Hematopoietic multipotent progenitor cell treated with erythropoietin and hydrocortisone succinate and interleukin-3 and kit ligand, for 4 days (in vitro differentiated cells): ENCODE data around the gene SLC38A3.
"Not testable (repeated sequence)": the region's sequence is repeated elsewhere in the genome, so short reads cannot be mapped to it uniquely, and the experiment has no call there.

Source experiments
- DNase-seq: peaks from one replicate; pipeline ENCODE4 v3.0.0-alpha.2; 2015

The SLC38A3 gene

DNA sequence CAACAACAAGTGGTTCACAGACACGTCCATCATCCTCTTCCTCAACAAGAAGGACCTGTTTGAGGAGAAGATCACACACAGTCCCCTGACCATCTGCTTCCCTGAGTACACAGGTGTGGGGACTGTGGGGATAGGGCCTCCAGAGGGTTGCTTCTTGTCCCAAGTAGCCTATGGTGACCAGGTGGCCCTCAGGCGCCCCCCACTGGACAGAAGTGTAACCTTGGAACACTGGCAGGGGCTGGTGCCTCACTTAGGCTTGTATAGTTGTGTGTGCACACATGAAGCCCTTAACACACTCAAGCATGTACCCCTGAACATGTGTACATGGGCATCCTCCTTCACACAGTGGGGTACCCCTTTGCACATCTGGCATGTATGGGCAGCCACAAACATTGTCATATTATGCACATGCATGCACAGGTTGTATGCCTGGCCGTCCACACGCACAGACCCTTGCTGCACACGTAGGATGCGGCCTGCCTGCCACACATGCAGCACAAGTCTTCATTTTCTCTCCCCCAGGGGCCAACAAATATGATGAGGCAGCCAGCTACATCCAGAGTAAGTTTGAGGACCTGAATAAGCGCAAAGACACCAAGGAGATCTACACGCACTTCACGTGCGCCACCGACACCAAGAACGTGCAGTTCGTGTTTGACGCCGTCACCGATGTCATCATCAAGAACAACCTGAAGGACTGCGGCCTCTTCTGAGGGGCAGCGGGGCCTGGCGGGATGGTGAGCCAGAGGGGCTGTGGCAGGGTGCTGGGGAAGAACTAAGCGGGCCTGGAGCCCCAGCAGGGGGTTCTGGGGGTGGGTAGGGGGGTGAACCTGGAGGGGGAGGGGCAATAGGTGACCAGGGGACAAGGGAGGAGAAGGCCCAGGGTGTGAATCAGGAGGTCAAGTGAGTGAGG, 52.2 kb downstream of the SLC38A3 start:
- DNase-seq = peak; percentile 69

DNA sequence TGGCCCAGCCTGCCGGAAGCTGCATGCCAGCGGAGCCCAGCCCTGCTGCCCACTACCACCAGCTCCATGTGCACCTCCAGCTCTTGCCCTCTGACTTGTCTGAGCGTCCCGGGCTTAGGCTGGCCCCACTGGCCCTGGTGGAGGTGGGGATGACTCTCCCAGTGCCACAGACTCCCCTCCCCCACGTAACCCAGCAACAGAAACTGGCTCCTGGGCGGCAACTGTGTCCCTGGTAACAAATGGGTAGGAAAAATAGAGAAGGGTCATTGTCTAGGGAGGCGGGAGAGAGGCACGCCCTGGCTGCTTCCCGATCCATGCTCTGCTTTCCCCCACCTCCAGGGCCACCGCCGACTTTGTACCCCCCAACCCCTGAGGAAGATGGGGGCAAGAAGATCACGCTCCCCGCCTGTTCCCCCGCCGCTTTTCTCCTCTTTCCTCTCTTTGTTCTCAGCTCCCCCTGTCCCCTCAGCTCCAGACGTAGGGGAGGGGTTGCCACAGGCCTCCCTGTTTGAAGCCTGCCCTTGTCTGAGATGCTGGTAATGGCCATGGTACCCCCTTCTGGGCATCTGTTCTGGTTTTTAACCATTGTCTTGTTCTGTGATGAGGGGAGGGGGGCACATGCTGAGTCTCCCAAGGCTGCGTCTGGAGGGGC, 53.1 kb downstream of the SLC38A3 start:
- no peak for DNase-seq

DNA sequence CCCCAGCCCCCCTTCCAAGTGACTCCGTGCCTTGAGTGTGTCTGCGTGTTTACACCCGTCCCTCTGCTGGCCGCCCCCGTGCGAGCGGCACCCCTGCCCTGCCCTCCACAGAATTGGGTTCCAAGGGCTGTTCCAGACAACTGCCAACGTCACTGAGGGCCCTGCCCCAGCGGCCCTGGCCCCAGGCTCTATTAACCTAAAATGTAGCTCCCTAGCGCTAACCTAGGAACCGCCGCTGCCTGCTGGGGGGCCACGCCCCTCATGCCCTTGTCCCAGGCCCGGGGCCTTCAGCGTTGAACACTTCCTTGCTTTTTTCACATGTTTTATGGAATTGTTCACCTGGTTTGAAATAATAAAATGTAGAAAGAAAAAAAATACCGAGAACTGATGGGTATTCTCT, 53.9 kb downstream of the SLC38A3 start:
- DNase-seq = no peak

DNA sequence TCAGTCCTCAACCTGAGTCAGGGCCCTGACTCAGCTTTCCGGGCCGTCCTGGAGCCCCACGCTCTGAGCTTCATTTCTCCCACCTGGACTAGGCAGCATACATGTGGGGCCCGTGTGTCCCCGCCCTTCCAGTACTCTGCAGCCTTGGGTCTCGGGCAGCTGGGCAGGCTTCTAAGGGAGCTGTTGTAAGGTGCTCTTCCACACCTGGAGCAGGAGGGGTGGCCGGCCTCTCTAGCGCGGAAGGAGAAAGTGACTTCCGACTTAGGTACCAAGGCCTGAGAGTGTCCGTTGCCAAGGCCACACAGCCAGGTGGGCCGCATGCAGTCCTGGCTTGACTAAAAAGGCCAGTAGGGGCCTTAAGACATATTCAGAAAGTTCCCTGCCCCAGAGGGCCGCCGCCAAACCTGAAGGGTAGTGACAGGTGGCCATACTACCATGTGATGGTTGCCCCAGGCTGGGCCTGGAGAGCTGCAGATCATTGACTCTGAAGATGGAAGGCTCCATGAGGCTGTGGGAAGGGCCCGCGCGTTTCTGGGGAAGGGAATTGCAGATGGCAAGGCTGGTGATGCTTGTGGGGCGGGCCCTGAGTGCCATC, 54.5 kb downstream of the SLC38A3 start:
- no peak for DNase-seq

DNA sequence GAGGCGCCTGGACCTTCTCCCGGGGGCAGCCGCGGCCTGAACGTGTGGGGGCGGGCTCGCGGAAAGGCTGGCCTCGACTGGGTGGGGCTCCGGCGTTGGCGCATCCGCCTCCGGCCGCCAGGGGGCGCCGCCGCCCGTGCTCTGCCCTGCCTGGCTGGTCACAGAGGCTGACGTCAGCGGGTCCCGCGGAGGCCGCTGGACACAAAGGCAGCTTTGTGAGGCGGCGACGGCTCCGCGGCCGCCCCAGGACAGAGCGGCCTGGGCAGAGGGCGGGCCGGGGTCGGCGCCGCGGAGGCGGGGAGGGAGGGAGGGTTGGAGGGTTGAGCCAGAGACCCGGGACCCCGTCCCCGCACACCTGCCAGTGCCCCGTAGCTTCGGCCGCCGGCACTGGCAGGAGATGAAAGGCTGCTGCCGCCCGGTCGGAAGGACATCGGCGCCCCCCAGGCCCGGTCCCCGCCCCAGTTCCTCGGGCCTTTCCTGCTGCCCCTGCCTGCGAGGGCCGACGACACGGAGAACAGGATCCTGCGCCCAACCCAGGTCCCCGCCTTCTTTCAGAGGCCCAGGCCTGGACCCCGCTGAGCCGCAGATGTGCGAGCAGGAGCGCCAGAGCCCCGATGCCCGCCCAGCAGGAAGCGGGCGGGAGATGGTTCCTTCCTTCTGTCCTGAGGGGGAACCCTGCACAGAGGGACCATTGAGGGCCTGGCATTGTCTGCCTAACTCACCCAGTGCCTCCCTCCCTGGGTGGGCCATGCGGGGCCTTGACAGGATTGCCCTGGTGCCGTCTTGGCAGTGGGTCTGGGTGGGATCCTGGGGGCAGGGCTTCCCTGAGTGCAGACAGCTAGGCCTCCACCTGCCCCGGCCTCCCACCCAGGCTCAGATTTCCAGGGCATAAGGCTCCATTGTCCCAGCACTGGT, 55.2 kb downstream of the SLC38A3 start:
- DNase-seq = peak; percentile 92

DNA sequence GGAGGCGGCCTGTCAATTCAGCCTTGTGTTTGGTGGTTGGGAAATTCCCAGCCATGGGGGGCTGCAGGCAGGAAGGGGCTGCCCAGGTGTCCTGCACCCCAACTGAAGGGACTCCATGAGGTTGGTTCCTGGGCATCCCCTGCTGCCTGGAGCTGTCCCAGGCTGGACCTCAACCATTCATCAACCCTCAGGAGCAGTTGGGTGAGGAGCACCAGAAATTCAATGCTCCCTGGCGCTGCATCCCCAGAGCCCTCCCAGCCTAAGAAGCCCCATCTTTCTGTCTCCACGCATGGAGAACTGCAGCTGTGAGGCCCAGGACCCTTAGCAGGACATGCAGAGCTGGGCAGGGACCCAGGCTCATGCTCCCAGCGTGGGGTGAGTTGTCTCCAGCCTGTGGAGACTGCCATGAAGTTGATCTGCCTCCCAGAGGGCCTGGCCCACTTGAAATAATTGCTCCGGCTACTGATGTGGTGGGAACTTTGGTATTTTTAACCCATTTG, 55.9 kb downstream of the SLC38A3 start:
- DNase-seq = no peak

DNA sequence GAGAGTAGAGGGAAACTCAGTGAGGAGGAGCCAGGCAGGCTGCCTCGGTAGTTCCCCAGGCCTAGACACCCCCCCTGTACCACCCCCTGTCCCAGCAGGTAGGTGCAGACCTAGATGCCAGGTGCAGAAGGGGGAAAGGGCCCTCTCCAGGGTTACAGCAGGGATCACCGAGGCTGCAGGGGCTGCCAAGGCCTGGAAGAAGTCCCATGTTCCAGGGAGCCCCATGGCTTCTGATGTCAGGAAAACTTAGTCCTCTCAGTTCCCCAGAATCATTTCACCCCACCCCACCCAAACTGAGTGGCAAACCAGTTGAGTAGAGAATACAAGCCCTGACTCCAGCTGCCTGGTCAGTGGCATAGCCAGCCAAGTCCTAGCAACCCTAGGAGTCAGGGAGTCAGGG, 56.4 kb downstream of the SLC38A3 start:
- DNase-seq = no peak

DNA sequence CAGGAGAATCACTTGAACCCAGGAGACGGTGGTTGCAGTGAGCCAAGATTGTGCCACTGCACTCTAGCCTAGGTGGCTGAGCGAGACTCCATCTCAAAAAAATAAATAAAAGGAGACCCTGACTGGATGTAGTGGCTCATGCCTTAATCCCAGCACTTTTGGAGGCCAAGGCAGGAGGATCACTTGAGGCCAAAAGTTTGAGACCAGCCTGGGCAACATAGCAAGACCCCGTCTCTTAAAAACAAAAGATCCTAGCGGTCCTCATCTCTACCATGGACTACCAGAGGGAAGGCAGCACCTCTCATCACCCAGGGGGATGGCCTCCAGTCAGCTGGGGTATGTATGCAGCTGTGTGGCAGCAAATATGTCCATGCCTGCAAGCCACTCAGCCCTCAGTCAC, 57.1 kb downstream of the SLC38A3 start:
- not testable (repeated sequence) for DNase-seq

DNA sequence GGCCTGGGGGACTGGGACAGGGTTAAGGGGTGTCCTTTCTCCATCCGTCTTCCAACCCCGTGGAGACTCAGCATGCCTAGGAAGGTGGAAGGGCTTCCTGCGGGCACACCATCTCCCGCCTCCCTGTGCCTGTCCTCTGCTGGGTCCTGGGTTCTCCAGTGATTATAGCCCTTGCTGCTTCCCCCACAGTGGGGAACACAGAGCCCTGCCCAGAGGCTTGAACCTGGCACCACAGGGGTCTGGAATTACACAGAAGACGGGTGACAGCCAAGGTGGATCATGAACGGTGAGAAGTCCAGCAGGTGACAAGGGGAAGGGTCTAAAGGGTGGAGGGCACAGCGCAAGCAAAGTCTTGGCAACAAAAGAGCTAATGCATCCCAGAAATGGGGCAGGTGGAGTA, 57.7 kb downstream of the SLC38A3 start:
- DNase-seq = no peak

DNA sequence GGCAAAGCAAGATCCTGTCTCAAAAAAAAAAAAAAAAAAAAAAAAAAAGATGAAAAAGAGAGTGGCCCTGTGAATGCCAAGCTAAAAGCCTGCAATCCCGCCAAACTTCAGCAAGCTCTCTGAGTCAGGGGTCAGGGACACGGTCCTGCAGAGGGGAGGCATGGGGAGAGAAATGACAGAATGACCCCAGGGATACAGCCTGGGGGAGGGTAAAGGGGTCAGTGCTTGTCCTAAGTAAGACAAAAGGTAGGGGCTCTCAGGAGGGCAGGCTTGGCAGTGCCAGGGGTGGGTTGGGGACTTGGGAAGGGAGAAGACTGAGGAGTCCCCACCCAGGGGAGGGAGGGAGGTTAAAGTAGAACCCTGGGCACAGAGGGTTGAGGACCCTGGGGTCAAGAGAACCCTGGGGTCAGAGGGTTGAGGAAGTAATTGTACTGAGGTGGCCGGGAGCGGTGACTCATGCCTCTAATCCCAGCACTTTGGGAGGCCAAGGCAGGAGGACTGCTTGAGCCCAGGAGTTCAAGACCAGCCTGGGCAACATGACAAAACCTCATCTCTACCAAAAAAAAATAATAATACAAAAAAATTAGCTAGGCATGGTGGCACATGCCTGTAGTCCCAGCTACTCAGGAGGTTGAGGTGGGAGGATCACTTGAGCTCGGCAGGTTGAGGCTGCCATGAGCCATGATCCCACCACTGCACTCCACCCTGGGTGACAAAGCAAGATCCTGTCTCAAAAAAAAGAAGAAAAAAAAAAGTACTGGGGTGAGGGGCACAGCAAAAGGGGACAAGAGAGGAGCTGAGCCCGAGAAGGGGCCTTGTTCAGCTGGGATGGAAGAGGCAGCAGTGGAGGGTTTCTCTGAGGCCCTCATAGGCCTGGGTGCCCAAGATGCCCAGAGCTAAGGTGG, 58.7 kb downstream of the SLC38A3 start:
- no peak for DNase-seq

DNA sequence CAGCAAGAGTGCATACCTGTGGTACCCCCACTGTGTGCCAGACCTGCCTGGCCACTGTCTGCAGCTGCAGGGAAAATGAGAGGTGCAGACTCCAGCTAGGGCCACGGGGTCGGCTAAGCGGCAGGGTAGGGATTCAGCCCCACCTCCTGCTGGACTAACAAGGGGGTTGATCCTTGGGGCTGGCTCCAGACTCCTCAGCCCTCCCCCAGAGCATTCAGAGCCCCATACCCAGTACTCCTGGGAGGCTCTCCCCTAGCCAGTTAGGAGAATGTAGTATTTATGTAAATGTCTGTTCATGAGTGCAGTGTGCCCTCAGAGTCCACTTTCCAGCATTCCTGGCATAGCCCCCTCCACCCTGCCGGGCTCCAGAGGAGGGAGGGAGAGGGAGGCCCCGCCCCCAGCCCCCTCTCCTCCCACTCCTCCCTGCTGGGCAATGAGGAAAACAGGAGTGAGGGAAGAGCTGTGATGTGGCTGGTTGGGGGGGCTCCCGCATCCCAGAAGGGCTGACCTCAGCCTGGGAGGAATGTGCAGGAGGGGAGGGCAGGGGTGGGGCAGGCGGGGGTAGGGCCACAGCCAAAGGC, 59.4 kb downstream of the SLC38A3 start:
- DNase-seq = no peak

DNA sequence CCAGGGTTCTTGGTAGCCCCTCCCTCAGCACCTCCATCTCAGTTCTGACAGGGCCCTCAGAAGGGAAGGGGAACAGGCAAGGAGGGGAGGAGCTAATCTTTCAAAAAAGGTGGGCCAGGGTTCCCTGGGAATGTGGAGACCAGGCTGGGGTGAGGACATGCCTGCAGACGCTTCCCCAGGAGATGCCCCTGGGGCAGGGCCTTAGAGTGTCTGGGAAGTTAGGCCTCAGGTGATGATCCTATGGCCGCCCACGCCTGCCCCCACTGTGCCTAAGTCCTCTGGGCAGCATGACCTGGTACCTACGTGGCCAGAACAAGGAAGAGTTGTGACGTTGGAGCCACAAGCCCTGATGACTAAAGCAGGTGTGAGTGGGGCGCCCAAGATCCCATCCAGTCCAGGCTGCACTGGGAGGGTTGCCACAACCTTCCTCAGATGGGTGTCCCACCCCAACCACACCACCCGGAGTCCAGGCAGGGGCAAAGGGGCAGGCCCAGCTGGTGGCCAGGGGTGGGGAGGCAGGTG, 60.0 kb downstream of the SLC38A3 start:
- DNase-seq = no peak

DNA sequence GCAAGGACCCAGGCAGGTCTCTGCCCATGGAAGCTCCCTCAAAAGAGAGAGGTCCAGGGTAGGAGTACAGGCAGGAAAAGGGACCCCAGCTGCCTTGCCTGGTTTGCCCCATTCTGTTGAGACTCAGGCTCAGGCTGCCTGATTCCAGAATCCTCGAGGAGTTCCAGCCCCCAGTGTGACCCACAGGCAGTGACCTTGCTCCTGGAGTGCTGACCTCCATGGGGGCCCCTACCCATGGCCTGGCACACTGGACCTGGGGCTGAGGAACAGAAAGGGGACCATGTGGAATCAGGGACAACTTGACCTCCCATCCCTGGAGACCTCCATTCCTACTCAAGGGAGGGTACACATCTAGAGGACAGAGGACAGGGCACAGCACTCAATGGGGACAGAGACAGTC, 60.5 kb downstream of the SLC38A3 start:
- DNase-seq = no peak

DNA sequence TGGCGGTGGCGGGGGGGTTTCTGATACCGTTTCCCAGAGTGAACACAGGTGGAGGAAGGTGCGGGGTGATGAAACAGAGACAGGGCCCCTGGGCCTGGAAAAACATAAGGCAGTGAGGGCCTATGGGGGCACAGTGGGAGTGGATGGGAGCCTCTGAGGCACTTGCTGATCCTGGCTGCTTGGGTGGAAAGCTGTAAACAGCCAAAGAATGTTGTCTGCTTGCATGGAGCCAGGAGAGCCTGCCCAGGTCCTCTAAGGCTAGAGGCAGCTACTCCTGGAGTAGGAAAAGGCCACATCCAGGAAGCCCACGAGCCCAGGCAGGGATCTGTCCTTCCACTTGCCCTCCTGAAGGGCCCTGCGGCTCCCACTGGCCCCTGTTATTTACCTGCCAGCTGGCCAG, 60.9 kb downstream of the SLC38A3 start:
- DNase-seq = no peak

DNA sequence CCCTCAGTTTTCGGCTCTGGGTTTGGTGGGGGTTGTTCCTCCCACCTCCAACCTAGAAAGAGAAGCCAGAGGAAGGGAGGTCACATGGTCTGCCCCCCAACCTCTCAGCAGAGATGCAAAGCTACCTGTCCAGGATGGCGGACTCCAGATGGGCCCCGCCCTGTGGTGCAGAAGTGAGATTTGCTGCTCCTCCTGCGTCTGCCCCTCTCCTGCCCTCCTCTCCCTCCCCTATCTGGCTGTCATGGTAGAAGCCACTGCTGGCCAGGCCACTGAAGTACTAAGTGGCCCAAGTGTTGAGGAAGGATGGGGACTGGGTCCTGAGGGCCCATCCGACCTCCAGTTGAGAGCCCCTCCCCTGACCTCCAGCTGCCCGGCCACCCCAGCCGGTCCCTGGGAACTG, 61.8 kb downstream of the SLC38A3 start:
- no peak for DNase-seq

DNA sequence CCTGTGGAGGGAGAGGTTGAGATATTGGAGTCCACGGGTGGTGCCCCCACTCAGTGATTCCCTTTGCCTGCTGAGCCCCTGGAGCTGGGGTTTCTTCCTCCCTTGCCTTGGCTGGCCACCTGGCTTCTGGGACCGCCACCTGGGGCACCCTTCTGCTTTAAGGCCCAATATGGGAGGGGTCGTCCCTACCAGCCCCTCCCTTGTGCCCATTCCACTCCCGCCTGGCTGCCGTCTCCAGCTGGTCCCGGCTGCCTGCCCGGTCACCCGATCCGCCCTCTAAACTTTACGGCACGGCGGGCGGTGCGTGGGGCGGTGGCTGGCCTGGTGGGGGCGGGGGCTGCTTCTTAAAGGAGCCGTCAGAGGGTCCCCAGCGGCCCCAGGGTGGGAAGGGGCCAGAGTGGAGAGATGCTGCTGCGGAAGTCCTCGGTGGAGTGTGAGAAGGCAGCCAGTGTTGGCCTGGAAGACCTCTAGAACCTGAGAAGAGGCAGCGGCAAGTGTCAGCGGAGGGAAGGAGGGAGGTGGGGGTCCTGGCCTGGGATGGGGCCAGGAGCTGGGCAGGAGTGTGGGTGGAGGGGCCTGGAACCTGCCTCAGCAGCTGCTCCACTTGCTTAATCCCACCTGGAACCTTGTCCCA, 62.3 kb downstream of the SLC38A3 start:
- DNase-seq = no peak

DNA sequence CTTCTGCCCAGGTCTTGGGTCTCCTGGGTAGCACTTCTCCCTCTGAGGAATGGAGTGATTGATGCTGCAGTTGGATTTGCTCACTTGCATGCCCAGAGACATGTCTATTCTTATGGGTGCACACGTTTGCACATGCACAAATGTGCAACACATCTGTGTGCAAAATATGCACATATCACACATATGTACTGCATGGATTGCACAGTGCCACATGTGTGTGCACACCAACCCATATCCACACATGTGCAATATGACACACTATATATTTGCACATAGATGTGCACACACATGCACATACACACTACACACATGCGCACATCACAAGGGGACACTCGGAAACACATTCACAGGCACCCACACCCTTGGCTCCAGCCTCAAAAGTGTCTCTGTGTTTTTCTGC, 63.2 kb downstream of the SLC38A3 start:
- DNase-seq = no peak

DNA sequence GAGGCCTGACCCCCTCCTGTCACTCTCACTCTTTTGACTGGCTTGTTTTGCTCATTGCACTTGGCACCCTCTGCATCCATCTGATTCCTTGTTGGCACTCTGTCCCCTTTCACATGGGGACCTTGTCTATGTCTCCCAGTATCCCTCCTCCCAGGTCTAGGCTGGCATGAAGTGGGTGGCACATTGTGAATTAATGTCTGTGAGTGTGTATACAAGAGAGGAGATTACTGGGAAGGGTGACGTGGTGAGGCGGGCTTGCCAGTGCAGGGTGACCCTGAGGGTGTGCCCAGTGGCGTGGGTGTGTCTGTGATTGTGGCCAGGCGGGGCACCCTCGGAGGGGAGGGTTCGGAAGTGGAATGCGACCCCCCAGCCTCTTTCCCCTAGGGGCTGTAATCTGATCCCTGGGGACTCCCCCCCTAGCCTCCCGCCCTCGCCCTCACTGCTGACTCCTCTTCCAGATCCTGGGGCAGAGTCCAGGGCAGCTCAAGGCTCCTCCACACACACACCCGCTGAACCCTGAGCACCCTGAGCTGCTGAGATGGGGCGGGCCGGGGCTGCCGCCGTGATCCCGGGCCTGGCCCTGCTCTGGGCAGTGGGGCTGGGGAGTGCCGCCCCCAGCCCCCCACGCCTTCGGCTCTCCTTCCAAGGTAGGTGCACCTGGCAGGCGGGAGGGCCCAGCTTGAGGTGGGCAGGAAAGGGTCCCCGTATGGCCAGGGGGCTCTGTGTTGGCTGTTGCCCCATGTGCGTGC, 63.8 kb downstream of the SLC38A3 start, which contains the start of gene SEMA3B:
SEMA3B (plus strand) TSS at position 445 of the 749 bp plus-strand sequence; CDS start at position 539, 94 bp downstream.
- no peak for DNase-seq

DNA sequence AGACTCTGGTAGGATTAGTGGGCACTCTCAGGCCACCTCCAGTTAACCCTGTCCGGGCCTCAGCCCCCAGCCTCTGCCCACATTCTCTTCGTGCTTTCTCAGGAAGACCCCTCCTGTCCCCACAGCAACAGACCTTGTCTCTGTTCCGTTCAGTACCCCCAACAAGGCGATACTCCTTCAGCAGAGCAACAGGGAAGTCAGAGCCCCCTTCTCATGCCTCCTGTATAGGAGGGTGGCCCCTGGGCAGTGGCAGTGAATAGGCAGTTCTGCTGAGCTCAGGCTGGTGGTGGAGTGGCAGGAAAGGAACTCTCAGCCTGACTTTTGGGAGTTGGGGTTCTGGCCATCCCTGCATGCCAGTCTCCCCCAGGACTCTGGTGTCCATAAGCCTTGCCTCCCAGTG, 64.4 kb downstream of the SLC38A3 start:
- DNase-seq = no peak
